Measurements from ENCODE around the gene SLC6A11. TPM values are rescaled to one million over a fixed set of nuclear protein-coding genes. Genes with fewer than 3 reads are reported as not detected.

Gene SLC6A11
- total RNA-seq, 8 experiments from 2014 or later, result 0.20 to 22.9 (median 0.71) TPM; not detected in 1

DNA sequence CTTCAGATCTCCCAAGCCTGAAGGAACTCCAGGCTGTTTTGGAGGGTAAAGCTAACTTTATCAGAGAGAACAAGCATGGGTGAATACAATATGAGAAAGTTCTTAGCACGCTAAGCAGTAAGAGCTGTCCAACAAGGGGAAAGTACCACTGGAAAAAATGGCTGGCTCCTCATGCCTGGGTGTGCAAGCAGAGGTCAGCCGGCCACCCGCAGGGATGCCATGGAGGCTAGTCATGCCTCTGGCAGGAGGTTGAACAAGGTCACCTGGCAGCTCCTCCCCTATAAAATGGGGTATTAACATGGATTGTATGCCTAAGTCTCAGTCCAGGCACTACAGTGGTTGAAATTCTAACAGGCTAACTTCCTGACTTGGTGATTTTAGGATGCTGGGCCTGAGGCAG lies 101.1 kb downstream of the SLC6A11 start:
- ATAC-seq (replicated peaks in 6 of 8), result no peak
- 17 to 100% (median 50%) methylated on average over 1 to 3 of the region's 3 CpGs; no CpG with 5 or more reads in 5 of the 10 experiments for WGBS, 10 experiments
- Histone ChIP-seq H3K27ac (no peak overlapping the region), H3K4me1 (replicated peaks in 1 of 2) (no peaks in the 10 kb centered on the region), H3K4me3 (no peak overlapping the region)
- in situ Hi-C loops (cut with MboI; ENCODE audit: low pct_unique_long_range_greater_than_20kb in 2 of 9, low sequenced_read_pairs in 9 of 9, unreplicated experiment in 9 of 9), result no loop called here

- Histone ChIP-seq H3K4me1 (replicated peaks in 1 of 2) (no peaks in the 10 kb centered on the region), H3K27ac (no peak overlapping the region), H3K4me3 (no peak overlapping the region)
- WGBS, 10 experiments, result 0 to 85% (median 82%) methylated on average over 1 to 10 of the region's 11 CpGs; no CpG with 5 or more reads in 3 of the 10 experiments
- in situ Hi-C loops (cut with MboI; ENCODE audit: low pct_unique_long_range_greater_than_20kb in 2 of 9, low sequenced_read_pairs in 9 of 9, unreplicated experiment in 9 of 9), result no loop called here
- ATAC-seq (replicated peaks in 6 of 8), result no peak
Measured at GRCh38 chr3:10918011-10918410, 102.0 kb downstream of the SLC6A11 start.

DNA sequence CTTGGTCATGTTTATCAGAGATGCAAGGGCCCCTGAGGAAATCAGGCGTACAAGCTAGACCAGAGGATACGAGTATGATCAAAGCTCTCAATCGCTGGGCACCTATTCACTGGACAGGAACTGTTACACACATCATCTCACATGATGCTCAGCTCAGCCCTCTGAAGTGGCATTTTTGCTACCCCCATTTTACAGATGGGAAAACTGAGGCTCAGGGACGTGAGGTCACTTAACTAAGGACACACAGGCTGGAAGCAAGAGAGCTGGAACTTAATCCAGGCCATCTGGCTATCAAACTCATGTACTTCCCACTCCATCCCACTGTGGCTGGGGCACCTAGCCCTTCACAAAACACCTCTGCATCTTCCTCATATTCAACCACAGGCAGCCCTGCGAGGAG lies 103.6 kb downstream of the SLC6A11 start:
- Histone ChIP-seq H3K4me3 (no peak overlapping the region), H3K4me1 (replicated peaks in 1 of 2) (no peaks in the 10 kb centered on the region), H3K27ac (no peak overlapping the region)
- WGBS, 10 experiments, result 0 to 84% (median 31%) methylated on average over 1 to 5 of the region's 5 CpGs; no CpG with 5 or more reads in 3 of the 10 experiments
- in situ Hi-C loops (cut with MboI; ENCODE audit: low pct_unique_long_range_greater_than_20kb in 2 of 9, low sequenced_read_pairs in 9 of 9, unreplicated experiment in 9 of 9), result no loop called here
- ATAC-seq (replicated peaks in 6 of 8), result no peak

DNA sequence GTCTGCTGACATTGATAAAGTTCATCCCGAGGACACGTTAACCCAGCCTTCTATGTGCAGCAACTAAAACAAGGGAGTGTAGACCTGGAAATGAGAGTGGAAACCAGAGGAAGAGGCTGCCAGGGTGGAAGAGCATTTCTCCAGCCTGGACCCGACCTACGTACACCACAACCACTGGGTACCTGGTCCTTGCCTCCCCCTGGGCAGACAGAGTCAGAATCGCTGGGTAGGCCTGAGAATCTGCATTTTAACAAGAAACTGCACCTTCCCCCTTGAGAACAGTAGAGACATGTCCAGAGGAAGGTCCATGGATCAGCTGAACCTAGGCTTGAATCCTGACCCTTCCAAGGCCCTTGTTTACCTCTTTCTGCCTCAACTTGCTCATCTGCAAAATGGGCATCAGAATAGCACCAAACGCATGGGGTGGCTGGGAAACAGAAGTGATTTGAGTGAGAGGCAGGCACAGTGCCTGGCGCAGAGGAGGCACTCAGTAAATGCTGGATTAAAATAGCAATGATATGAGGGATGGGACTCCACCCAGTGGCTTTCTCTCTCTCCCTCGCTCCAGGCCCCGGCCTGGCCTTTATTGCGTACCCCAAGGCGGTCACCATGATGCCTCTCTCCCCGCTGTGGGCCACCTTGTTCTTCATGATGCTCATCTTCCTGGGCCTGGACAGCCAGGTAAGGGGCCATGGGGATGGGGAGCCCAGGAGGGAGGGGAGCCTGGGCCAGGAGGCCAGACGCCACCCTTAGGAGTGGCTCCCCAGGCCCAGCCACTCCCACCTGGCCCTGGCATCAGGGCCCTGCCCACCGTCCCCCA lies 109.6 kb downstream of the SLC6A11 start:
- in situ Hi-C loops (cut with MboI; ENCODE audit: low pct_unique_long_range_greater_than_20kb in 2 of 9, low sequenced_read_pairs in 9 of 9, unreplicated experiment in 9 of 9), result loop anchor here in 3 of 9 experiments (25.0 kb wide), 2 partner anchors 137 to 163 kb away; no protein-coding TSS in a partner anchor
- H3K27ac ChIP-seq, result no peak overlapping the region
- H3K4me1 ChIP-seq (replicated peaks in 1 of 2), result peaks cover 0 to 7% of the 10 kb centered on the region in 2 donors

GRCh38 chr3:10926256-10926810 lies 110.3 kb downstream of the SLC6A11 start:
- H3K27ac ChIP-seq, result no peak overlapping the region
- no peak for ATAC-seq (replicated peaks in 6 of 8)

More for the DNA sequence above, 109.6 kb downstream of the SLC6A11 start:
- no peak for ATAC-seq (replicated peaks in 6 of 8)
- H3K4me3 ChIP-seq, result no peak overlapping the region
- WGBS, 10 experiments, result 60 to 100% (median 71%) methylated on average over 1 to 6 of the region's 14 CpGs; no CpG with 5 or more reads in 3 of the 10 experiments

DNA sequence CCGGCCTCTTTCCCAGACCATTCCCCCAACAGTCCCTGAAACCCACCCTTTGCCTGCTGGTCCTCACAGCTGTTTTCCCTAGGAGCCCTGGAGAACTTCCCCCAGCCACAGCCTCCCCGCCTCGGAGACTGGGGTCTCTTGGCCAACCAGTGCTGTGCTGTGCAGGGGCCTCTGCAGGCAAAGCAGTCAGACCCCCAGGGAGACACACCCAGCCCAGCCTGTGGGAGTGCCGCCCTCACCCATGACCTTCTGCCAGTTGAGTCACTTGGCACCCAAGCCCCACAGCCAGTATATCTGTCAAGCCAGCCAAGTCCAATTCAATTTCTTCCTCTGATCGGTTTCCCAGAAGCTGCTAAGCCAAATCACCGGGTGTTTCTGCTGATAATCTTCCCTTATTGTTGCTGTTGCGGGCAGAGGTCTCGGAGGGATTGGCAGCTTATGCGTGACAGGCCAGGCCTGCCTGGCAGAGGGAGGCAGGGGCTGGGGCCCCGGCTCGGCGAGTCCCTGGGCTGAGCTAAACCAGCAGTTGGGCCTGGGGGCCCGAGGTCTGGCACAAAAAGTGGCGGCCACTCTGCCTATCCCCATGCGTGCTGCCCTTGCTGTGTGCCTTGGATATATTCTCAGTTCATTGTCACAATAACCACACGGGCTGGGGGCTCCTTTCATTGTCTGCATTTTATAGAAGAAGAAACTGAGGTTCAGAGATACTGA lies 110.9 kb downstream of the SLC6A11 start:
- in situ Hi-C loops (cut with MboI; ENCODE audit: low pct_unique_long_range_greater_than_20kb in 2 of 9, low sequenced_read_pairs in 9 of 9, unreplicated experiment in 9 of 9), result loop anchor here in 3 of 9 experiments (25.0 kb wide), 2 partner anchors 135 to 165 kb away; no protein-coding TSS in a partner anchor
- ATAC-seq (replicated peaks in 6 of 8), result peak in 1 of 8 experiments; percentile 46
- no peak overlapping the region for H3K4me3 ChIP-seq
- peaks cover 0 to 7% of the 10 kb centered on the region in 2 donors for H3K4me1 ChIP-seq (replicated peaks in 1 of 2)
- H3K27ac ChIP-seq, result no peak overlapping the region
- WGBS, 10 experiments, result 0 to 83% (median 40%) methylated on average over 1 to 10 of the region's 16 CpGs; no CpG with 5 or more reads in 5 of the 10 experiments

More at GRCh38 chr3:10926256-10926810, 110.3 kb downstream of the SLC6A11 start:
- Histone ChIP-seq H3K4me1 (replicated peaks in 1 of 2) (peaks cover 0 to 7% of the 10 kb centered on the region in 2 donors), H3K4me3 (no peak overlapping the region)
- in situ Hi-C loops (cut with MboI; ENCODE audit: low pct_unique_long_range_greater_than_20kb in 2 of 9, low sequenced_read_pairs in 9 of 9, unreplicated experiment in 9 of 9), result loop anchor here in 3 of 9 experiments (25.0 kb wide), 2 partner anchors 136 to 164 kb away; no protein-coding TSS in a partner anchor
- 20 to 89% (median 66%) methylated on average over 1 to 7 of the region's 13 CpGs; no CpG with 5 or more reads in 5 of the 10 experiments for WGBS, 10 experiments

- WGBS, 10 experiments, result 29 to 100% (median 73%) methylated on average over 1 to 2 of the region's 4 CpGs; no CpG with 5 or more reads in 6 of the 10 experiments
- in situ Hi-C loops (cut with MboI; ENCODE audit: low pct_unique_long_range_greater_than_20kb in 2 of 9, low sequenced_read_pairs in 9 of 9, unreplicated experiment in 9 of 9), result loop anchor here in 3 of 9 experiments (25.0 kb wide), 2 partner anchors 135 to 165 kb away; no protein-coding TSS in a partner anchor
- Histone ChIP-seq H3K4me3 (no peak overlapping the region), H3K4me1 (replicated peaks in 1 of 2) (peaks cover 0 to 7% of the 10 kb centered on the region in 2 donors), H3K27ac (no peak overlapping the region)
- ATAC-seq (replicated peaks in 6 of 8), result peak in 2 of 8 experiments; percentile 64 to 70
Measured at GRCh38 chr3:10927551-10927950, 111.5 kb downstream of the SLC6A11 start.

GRCh38 chr3:10928407-10928960 lies 112.5 kb downstream of the SLC6A11 start:
- in situ Hi-C loops (cut with MboI; ENCODE audit: low pct_unique_long_range_greater_than_20kb in 2 of 9, low sequenced_read_pairs in 9 of 9, unreplicated experiment in 9 of 9), result loop anchor here in 3 of 9 experiments (25.0 kb wide), 2 partner anchors 134 to 166 kb away; no protein-coding TSS in a partner anchor
- ATAC-seq (replicated peaks in 6 of 8), result peak in 3 of 8 experiments; percentile 51 to 92 (median 65)
- Histone ChIP-seq H3K4me3 (no peak overlapping the region), H3K4me1 (replicated peaks in 1 of 2) (peaks cover 0 to 7% of the 10 kb centered on the region in 2 donors), H3K27ac (no peak overlapping the region)
- 0 to 60% (median 43%) methylated on average over 1 to 4 of the region's 9 CpGs; no CpG with 5 or more reads in 3 of the 10 experiments for WGBS, 10 experiments

DNA sequence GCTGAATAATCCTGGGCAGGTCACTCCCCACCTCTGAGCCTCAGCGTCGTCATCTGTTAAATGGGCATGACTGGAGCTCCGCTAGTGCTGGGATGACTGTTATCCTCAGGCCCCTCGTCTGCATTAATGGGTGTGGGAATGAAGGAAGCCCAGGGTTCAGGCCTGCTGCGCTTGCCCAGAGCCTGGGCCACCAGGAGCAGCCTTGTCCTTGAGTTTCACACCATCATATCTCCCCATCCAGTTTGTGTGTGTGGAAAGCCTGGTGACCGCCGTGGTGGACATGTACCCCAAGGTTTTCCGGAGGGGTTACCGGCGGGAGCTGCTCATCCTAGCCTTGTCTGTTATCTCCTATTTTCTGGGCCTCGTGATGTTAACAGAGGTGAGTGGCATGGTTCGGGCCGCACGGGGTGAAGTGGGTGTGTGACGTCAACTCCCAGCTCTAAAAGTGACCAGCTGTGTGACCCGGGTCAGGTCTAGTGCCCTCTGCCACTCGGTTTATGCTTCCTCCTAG lies 113.0 kb downstream of the SLC6A11 start:
- H3K4me3 ChIP-seq, result no peak overlapping the region
- no peak overlapping the region for H3K27ac ChIP-seq
- peaks cover 0 to 7% of the 10 kb centered on the region in 2 donors for H3K4me1 ChIP-seq (replicated peaks in 1 of 2)
- in situ Hi-C loops (cut with MboI; ENCODE audit: low pct_unique_long_range_greater_than_20kb in 2 of 9, low sequenced_read_pairs in 9 of 9, unreplicated experiment in 9 of 9), result loop anchor here in 3 of 9 experiments (25.0 kb wide), 2 partner anchors 133 to 167 kb away; no protein-coding TSS in a partner anchor
- 40 to 100% (median 80%) methylated on average over 1 to 5 of the region's 17 CpGs; no CpG with 5 or more reads in 6 of the 10 experiments for WGBS, 10 experiments
- ATAC-seq (replicated peaks in 6 of 8), result no peak

DNA sequence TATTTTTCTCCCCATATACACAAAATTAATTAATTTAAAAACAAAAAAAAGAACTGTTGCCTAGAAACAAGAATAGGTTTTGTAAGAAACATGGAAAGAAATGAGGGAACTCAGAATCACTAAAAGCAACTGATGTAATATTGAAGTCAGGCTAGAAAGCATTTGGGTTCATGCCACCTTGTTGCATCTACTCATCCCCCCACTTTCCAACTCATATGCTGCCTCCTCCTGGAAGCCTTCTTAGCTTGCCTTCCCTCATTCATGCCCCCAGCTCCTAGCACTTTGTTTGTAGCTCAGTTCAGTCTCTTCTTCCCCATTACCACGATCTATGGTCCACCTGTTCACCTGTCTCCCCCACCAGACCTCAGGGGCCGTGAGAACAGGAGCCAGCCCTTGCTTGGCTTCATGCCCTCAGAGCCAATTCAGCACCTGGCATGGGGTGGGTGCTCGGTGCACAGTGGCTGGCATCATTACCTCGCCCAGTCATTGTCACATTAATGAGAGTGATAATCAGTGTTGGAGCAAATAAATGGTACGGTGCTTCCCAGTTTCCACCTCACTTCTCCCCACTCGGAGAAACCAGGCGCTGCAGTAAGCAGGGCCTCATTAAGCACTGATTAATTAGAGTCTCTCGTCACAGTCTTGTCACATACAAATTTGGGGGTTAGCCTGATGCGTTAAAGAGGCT lies 114.1 kb downstream of the SLC6A11 start:
- in situ Hi-C loops (cut with MboI; ENCODE audit: low pct_unique_long_range_greater_than_20kb in 2 of 9, low sequenced_read_pairs in 9 of 9, unreplicated experiment in 9 of 9), result loop anchor here in 3 of 9 experiments (25.0 kb wide), 2 partner anchors 132 to 168 kb away; no protein-coding TSS in a partner anchor
- Histone ChIP-seq H3K4me1 (replicated peaks in 1 of 2) (peaks cover 0 to 7% of the 10 kb centered on the region in 2 donors), H3K4me3 (no peak overlapping the region), H3K27ac (no peak overlapping the region)
- ATAC-seq (replicated peaks in 6 of 8), result no peak
- 53 to 87% (median 70%) methylated on average over 1 to 6 of the region's 9 CpGs; no CpG with 5 or more reads in 4 of the 10 experiments for WGBS, 10 experiments

DNA sequence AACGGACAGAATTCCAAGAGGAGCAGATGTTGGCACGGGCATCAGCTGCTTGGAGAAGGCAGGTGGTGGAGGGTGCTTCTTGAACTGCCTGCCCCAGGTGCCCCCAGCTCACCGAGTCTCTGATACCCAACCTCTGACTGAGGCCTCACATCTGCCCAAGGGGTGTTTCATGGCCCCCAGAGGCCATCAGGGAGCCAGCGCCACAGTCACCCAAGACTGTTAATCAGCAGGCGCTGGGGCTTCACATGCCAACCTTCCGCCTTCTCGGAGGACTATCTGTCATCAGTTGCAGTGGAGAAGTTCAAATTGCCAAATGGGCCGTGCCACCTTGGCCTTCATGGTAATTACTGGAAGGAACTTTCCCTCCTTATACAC lies 114.6 kb downstream of the SLC6A11 start:
- no peak overlapping the region for H3K27ac ChIP-seq

More for the DNA sequence above, 114.6 kb downstream of the SLC6A11 start:
- H3K4me1 ChIP-seq (replicated peaks in 1 of 2), result peaks cover 0 to 7% of the 10 kb centered on the region in 2 donors
- no peak overlapping the region for H3K4me3 ChIP-seq
- no peak for ATAC-seq (replicated peaks in 6 of 8)
- 60 to 100% (median 81%) methylated on average over 1 to 5 of the region's 8 CpGs; no CpG with 5 or more reads in 6 of the 10 experiments for WGBS, 10 experiments
- in situ Hi-C loops (cut with MboI; ENCODE audit: low pct_unique_long_range_greater_than_20kb in 2 of 9, low sequenced_read_pairs in 9 of 9, unreplicated experiment in 9 of 9), result loop anchor here in 3 of 9 experiments (25.0 kb wide), 2 partner anchors 132 to 168 kb away; no protein-coding TSS in a partner anchor

Measured in motor neuron (in vitro differentiated cells).